PFSK-1 (cell line): ENCODE data around the gene FSCN2.

Source experiments
- FOXP2 ChIP-seq: optimal IDR thresholded peaks from 2 replicates; pipeline ENCODE3; 2011; ENCODE audit warnings: borderline replicate concordance, control low read depth, inconsistent platforms; ENCODE audit not compliant: insufficient read depth; ENCODE audit errors: extremely low read length, extremely low read depth
- POLR2AphosphoS5 ChIP-seq: IDR thresholded peaks from 2 replicates; pipeline ENCODE4 v1.6.1; 2012; ENCODE audit warnings: low read depth, mild to moderate bottlenecking, control low read depth, low read length, moderate library complexity
- REST ChIP-seq, 2 experiments: IDR thresholded peaks; 2 replicates each; pipeline versions ENCODE4 v1.6.1 to v1.8.0; 2011 to 2012; ENCODE audit warnings: low read depth in 2 of 2, low read length in 2 of 2, control low read depth in 1 of 2, inconsistent platforms in 1 of 2, mild to moderate bottlenecking in 1 of 2, moderate library complexity in 1 of 2; ENCODE audit not compliant: insufficient read depth in 1 of 2
- SIN3A ChIP-seq: IDR thresholded peaks from 2 replicates; pipeline ENCODE4 v1.6.1; 2012; ENCODE audit warnings: mild to moderate bottlenecking, low read length, moderate library complexity, borderline replicate concordance; ENCODE audit not compliant: insufficient read depth
- TAF1 ChIP-seq: IDR thresholded peaks from 2 replicates; pipeline ENCODE4 v1.6.1; 2012; ENCODE audit warnings: low read length, control low read depth, borderline replicate concordance; ENCODE audit not compliant: insufficient read depth

GRCh38 chr17:81557276-81558114, 29.3 kb downstream of the FSCN2 start:
- TF ChIP-seq REST (IDR thresholded peaks at IDR 0.05; ENCODE audit: insufficient read depth in 1 of 2, low read depth in 2 of 2, low read length in 2 of 2) (no peak), TAF1 (no peak), POLR2AphosphoS5 (no peak), SIN3A (no peak), FOXP2 (no peak)
